ENCODE results near the gene NRCAM. TPM values are rescaled to one million over a fixed set of nuclear protein-coding genes. Genes with fewer than 3 reads are reported as not detected.

The NRCAM gene
- total RNA-seq, 4 donors from 2014 or later: 0.77 to 30.3 (median 2.0) TPM; not detected in 1

GRCh38 chr7:108440613-108441012 lies 15.6 kb downstream of the NRCAM start:
- intact Hi-C loops (cut with DNase I; ENCODE audit: low total_unique reads): no loop called here
- Histone ChIP-seq H3K4me3 (no peak overlapping the region), H3K36me3 (no peaks in the 10 kb centered on the region), H3K27ac (no peak overlapping the region), H3K27me3 (no peaks in the 10 kb centered on the region), H3K9me3 (no peaks in the 10 kb centered on the region), H3K4me1 (no peaks in the 10 kb centered on the region)
- DNase-seq: no peak
- TF ChIP-seq POLR2A (IDR thresholded peaks at IDR 0.05): no peak
- TF ChIP-seq CTCF (IDR thresholded peaks at IDR 0.05): no peak

- DNase-seq: no peak
- Histone ChIP-seq H3K27me3 (no peaks in the 10 kb centered on the region), H3K4me1 (no peaks in the 10 kb centered on the region), H3K27ac (no peak overlapping the region), H3K9me3 (no peaks in the 10 kb centered on the region), H3K36me3 (no peaks in the 10 kb centered on the region), H3K4me3 (no peak overlapping the region)
- TF ChIP-seq POLR2A (IDR thresholded peaks at IDR 0.05) (no peak), CTCF (IDR thresholded peaks at IDR 0.05) (no peak)
- intact Hi-C loops (cut with DNase I; ENCODE audit: low total_unique reads): no loop called here
These were observed 19.3 kb downstream of the NRCAM start for GRCh38 chr7:108436906-108437305.

- DNase-seq: no peak
- no peaks in the 10 kb centered on the region for H3K9me3 ChIP-seq
- no peaks in the 10 kb centered on the region for H3K36me3 ChIP-seq
- TF ChIP-seq CTCF (IDR thresholded peaks at IDR 0.05): no peak
- TF ChIP-seq POLR2A (IDR thresholded peaks at IDR 0.05): no peak
- intact Hi-C loops (cut with DNase I; ENCODE audit: low total_unique reads): no loop called here
- H3K27me3 ChIP-seq: no peaks in the 10 kb centered on the region
- no peaks in the 10 kb centered on the region for H3K4me1 ChIP-seq
- no peak overlapping the region for H3K4me3 ChIP-seq
- no peak overlapping the region for H3K27ac ChIP-seq
These were observed 22.2 kb downstream of the NRCAM start for GRCh38 chr7:108434010-108434409.

GRCh38 chr7:108431099-108431498 lies 25.1 kb downstream of the NRCAM start:
- no peaks in the 10 kb centered on the region for H3K36me3 ChIP-seq
- no peak for DNase-seq
- intact Hi-C loops (cut with DNase I; ENCODE audit: low total_unique reads): no loop called here

GRCh38 chr7:108430664-108431063 lies 25.6 kb downstream of the NRCAM start:
- no peak overlapping the region for H3K27ac ChIP-seq
- no peaks in the 10 kb centered on the region for H3K9me3 ChIP-seq
- no peak overlapping the region for H3K4me3 ChIP-seq
- TF ChIP-seq POLR2A (IDR thresholded peaks at IDR 0.05): no peak
- TF ChIP-seq CTCF (IDR thresholded peaks at IDR 0.05): no peak
- no peaks in the 10 kb centered on the region for H3K4me1 ChIP-seq
- no peaks in the 10 kb centered on the region for H3K27me3 ChIP-seq
- H3K36me3 ChIP-seq: no peaks in the 10 kb centered on the region
- no peak for DNase-seq
- intact Hi-C loops (cut with DNase I; ENCODE audit: low total_unique reads): no loop called here

More at GRCh38 chr7:108431099-108431498, 25.1 kb downstream of the NRCAM start:
- H3K9me3 ChIP-seq: no peaks in the 10 kb centered on the region
- H3K4me1 ChIP-seq: no peaks in the 10 kb centered on the region
- no peaks in the 10 kb centered on the region for H3K27me3 ChIP-seq
- TF ChIP-seq POLR2A (IDR thresholded peaks at IDR 0.05): no peak
- no peak for TF ChIP-seq CTCF (IDR thresholded peaks at IDR 0.05)
- H3K27ac ChIP-seq: no peak overlapping the region
- no peak overlapping the region for H3K4me3 ChIP-seq
